ENCODE measurements around the gene KIZ. TPM values are rescaled to one million over a fixed set of nuclear protein-coding genes. Genes with fewer than 3 reads are reported as not detected.

The KIZ gene
- total and polyA plus RNA-seq, 2 of the 4 experiments (the other 2 are of a cell fraction), result 9.9 to 14.0 TPM

- intact Hi-C loops (cut with micrococcal nuclease) (no loop called here), in situ Hi-C loops (cut with MboI; ENCODE audit: low sequenced_read_pairs) (loop anchor here (25.0 kb wide), 1 partner anchor 382 kb away; no protein-coding TSS in a partner anchor), dilution Hi-C loops (cut with HindIII; ENCODE audit: low sequenced_read_pairs, unreplicated experiment) (no loop called here)
- DNase-seq (no peak), ATAC-seq (ENCODE audit: low read depth) (no peak)
- Histone ChIP-seq H3K9me3 (ENCODE audit: control insufficient read depth, insufficient read depth, low read length) (no peaks in the 10 kb centered on the region), H4K91ac (ENCODE audit: insufficient read depth, low read depth, low read length) (no peak overlapping the region), H2BK5ac (ENCODE audit: low read depth, low read length, poor library complexity, severe bottlenecking) (no peak overlapping the region), H2BK120ac (ENCODE audit: low read depth, low read length) (no peak overlapping the region), H3K27me3 (ENCODE audit: control insufficient read depth, insufficient read depth, low read length) (no peaks in the 10 kb centered on the region), H3K4ac (ENCODE audit: low read depth, low read length) (no peak overlapping the region), H3K36me3 (ENCODE audit: control insufficient read depth, insufficient read depth, low read length) (peaks cover 2% of the 10 kb centered on the region; the same call in 1 of the 2 replicates), H2AK9ac (replicated peaks; ENCODE audit: low read depth, low read length, poor library complexity) (no peak overlapping the region), H4K5ac (ENCODE audit: low read depth, low read length) (no peak overlapping the region), H3K9ac (ENCODE audit: low read depth, low read length) (no peak overlapping the region), H2AK5ac (ENCODE audit: low read depth, low read length) (no peak overlapping the region), H4K20me1 (ENCODE audit: insufficient read depth, low read length) (no peaks in the 10 kb centered on the region), H2BK20ac (ENCODE audit: low read depth, low read length) (no peak overlapping the region), H3K14ac (replicated peaks; ENCODE audit: low read depth, low read length) (no peak overlapping the region), H3K23ac (ENCODE audit: low read depth, low read length) (no peak overlapping the region), H3K79me1 (ENCODE audit: low read depth in 1 of 2, low read length in 2 of 2) (no peaks in the 10 kb centered on the region), H3K56ac (ENCODE audit: extremely low read depth, insufficient read depth, low read length) (no peak overlapping the region), H3K27ac (ENCODE audit: insufficient read depth, low read length) (no peak overlapping the region), H3K4me2 (ENCODE audit: low read depth, low read length) (no peak overlapping the region), H2AFZ (replicated peaks; ENCODE audit: low read length, poor library complexity) (no peak overlapping the region), H3K9me1 (ENCODE audit: insufficient read depth, low read length) (0 out of 2 replicates have a peak, but pooled peaks cover 4% of the 10 kb centered on the region), H3K18ac (ENCODE audit: low read depth, low read length) (no peak overlapping the region), H3K4me3 (ENCODE audit: insufficient read depth, low read depth, low read length) (no peak overlapping the region), H4K8ac (ENCODE audit: low read depth in 2 of 2, low read length in 2 of 2) (no peak overlapping the region), H2BK15ac (ENCODE audit: low read depth, low read length) (no peak overlapping the region), H3K4me1 (ENCODE audit: control insufficient read depth, insufficient read depth, low read length) (no peaks in the 10 kb centered on the region)
- TF ChIP-seq POLR2A (IDR thresholded peaks at IDR 0.05; ENCODE audit: low read depth, low read length) (no peak), RAD21 (IDR thresholded peaks at IDR 0.05; ENCODE audit: low read length) (no peak), MXI1 (IDR thresholded peaks at IDR 0.05; ENCODE audit: borderline replicate concordance, low read depth, low read length) (no peak), BHLHE40 (IDR thresholded peaks at IDR 0.05; ENCODE audit: low read depth, low read length) (no peak), MAZ (IDR thresholded peaks at IDR 0.05; ENCODE audit: borderline replicate concordance, low read depth, low read length) (no peak), SMC3 (IDR thresholded peaks at IDR 0.05; ENCODE audit: low read depth, low read length) (no peak), CTCF (conservative IDR thresholded peaks at IDR 0.05; ENCODE audit: low read depth, low read length) (no peak), USF2 (IDR thresholded peaks at IDR 0.05; ENCODE audit: low read depth, low read length) (no peak)
- 40% methylated on average over 1 of the region's 12 CpGs; no CpG with 5 or more reads in 1 of the 2 experiments for WGBS, 2 experiments (ENCODE audit: extremely low coverage in 2 of 2, insufficient read length in 1 of 2)
- BruUV-seq (replicated peaks), result no TSS peak
- ChIA-PET CTCF (interaction anchor here (1.5 kb wide), 1 partner anchor 261 kb away, joined by 3 read pairs; no protein-coding TSS in a partner anchor), POLR2A (ENCODE audit: unreplicated experiment) (no interaction called here)
These were observed 117.9 kb downstream of the KIZ start for GRCh38 chr20:21243811-21244210.

Data from IMR-90 (cell line).